K562 (cell line): ENCODE data around the gene SIDT1. TPM values are rescaled to one million over a fixed set of nuclear protein-coding genes. Genes with fewer than 3 reads are reported as not detected.

Experiments
- ATAC-seq: fragments of 200-7000 bp; cut with Tn5 transposase; 3 replicates; pipeline ENCODE4 v1.9.1; 2020; ENCODE audit warnings: moderate library complexity
- BruUV-seq: library from RNA; stranded (reverse); fragments of 400-500 nt; replicated peaks from 2 replicates; lab custom pipeline; 2021; lab: Mats Ljungman, UMichigan
- CTCF ChIA-PET: fragments of 300-600 bp; formaldehyde crosslinking; extraction: SDS; loops from one replicate; lab custom pipeline; 2021; ENCODE audit warnings: low intra/inter-chr PET ratio; lab: Yijun Ruan, JAX
- POLR2A ChIA-PET: fragments of 300-600, 350-650 bp; sonication (Branson Sonifier 250); formaldehyde crosslinking; extraction: SDS; loops from one replicate; lab custom pipeline; 2021; ENCODE audit warnings: antibody characterized with exemption, inconsistent platforms; lab: Yijun Ruan, JAX
- DNase-seq, 4 experiments: peaks; one replicate each; pipeline versions ENCODE4 v3.0.0 to v3.0.0-alpha.2; 2011 to 2018; ENCODE audit warnings: low spot score in 3 of 4, mixed read lengths in 3 of 4; ENCODE audit errors: extremely low read depth in 1 of 4
- FAIRE-seq: peaks from 2 replicates; lab custom pipeline; 2011; peaks lifted over from hg19 to GRCh38; lab: Jason Lieb, UNC
- H2AFZ ChIP-seq: 2 replicates; pipeline ENCODE4 v1.6.0; 2011; ENCODE audit warnings: low read depth, low read length, control low read depth, inconsistent platforms
- H3K27ac ChIP-seq: fragments of 200-600 bp; 3 replicates; pipeline ENCODE4 v1.8.0; 2011; ENCODE audit warnings: low read depth, mild to moderate bottlenecking, control low read depth, inconsistent platforms, low read length, moderate library complexity, mixed read lengths; ENCODE audit errors: extremely low read depth
- H3K27me3 ChIP-seq, 2 experiments: fragments of 300-600 bp in 1 of 2; 2 replicates in 1 of 2; 3 replicates in 1 of 2; pipeline versions ENCODE4 v1.6.0 to v1.8.0; 2011; ENCODE audit warnings: inconsistent platforms in 2 of 2, low read length in 2 of 2, mild to moderate bottlenecking in 1 of 2, mixed read lengths in 1 of 2, moderate library complexity in 1 of 2; ENCODE audit not compliant: control insufficient read depth in 2 of 2, insufficient read depth in 2 of 2
- H3K36me3 ChIP-seq: fragments of 300-600 bp; 3 replicates; pipeline ENCODE4 v1.8.0; 2011; ENCODE audit warnings: mild to moderate bottlenecking, low read length, inconsistent platforms; ENCODE audit not compliant: control insufficient read depth, insufficient read depth
- H3K4me1 ChIP-seq, 2 experiments: fragments of 200-600 bp in 1 of 2; replicated peaks in 1 of 2; 2 replicates in 1 of 2; 3 replicates in 1 of 2; pipeline versions ENCODE4 v1.5.1 to v1.8.0; 2011; ENCODE audit warnings: inconsistent platforms in 2 of 2, low read length in 2 of 2, mild to moderate bottlenecking in 1 of 2, mixed read lengths in 1 of 2, moderate library complexity in 1 of 2; ENCODE audit not compliant: control insufficient read depth in 2 of 2, insufficient read depth in 2 of 2
- H3K4me2 ChIP-seq: 2 replicates; pipeline ENCODE4 v1.6.1; 2011; ENCODE audit warnings: low read length, control low read depth, inconsistent platforms, mixed read lengths; ENCODE audit not compliant: insufficient read depth
- H3K4me3 ChIP-seq: fragments of 200-600 bp; sonication (generic), shearing (Covaris generic); 2 replicates; pipeline ENCODE4 v1.5.1; 2016; ENCODE audit warnings: control low read depth, inconsistent platforms
- H3K79me2 ChIP-seq: fragments of 200-600 bp; 3 replicates; pipeline ENCODE4 v1.8.0; 2011; ENCODE audit warnings: low read length, inconsistent platforms; ENCODE audit not compliant: control insufficient read depth, insufficient read depth
- H3K9ac ChIP-seq, 2 experiments: 2 replicates each; pipeline versions ENCODE4 v1.6.0 to v1.6.1; 2011; ENCODE audit warnings: low read depth in 2 of 2, low read length in 2 of 2, control low read depth in 1 of 2, inconsistent platforms in 1 of 2, mild to moderate bottlenecking in 1 of 2, mixed read lengths in 1 of 2; ENCODE audit not compliant: insufficient read depth in 1 of 2
- H3K9me1 ChIP-seq: one replicate; pipeline ENCODE4 v1.6.0; 2011; ENCODE audit warnings: inconsistent platforms, mild to moderate bottlenecking, low read length, moderate library complexity; ENCODE audit not compliant: control insufficient read depth, insufficient read depth
- H3K9me3 ChIP-seq: replicated peaks from 2 replicates; pipeline ENCODE4 v1.5.1; 2011; ENCODE audit warnings: low read depth, low read length, inconsistent platforms; ENCODE audit not compliant: control insufficient read depth, insufficient read depth
- H4K20me1 ChIP-seq: replicated peaks from 2 replicates; pipeline ENCODE4 v1.6.1; 2011; ENCODE audit warnings: low read length, inconsistent platforms, mixed read lengths; ENCODE audit not compliant: control insufficient read depth, insufficient read depth
- ARID3A ChIP-seq: IDR thresholded peaks from 2 replicates; pipeline ENCODE4 v1.6.1; 2012; ENCODE audit warnings: low read depth, low read length, improper control_type of control experiment, borderline replicate concordance
- EHMT2 ChIP-seq: fragments of 450-650 bp; IDR thresholded peaks from 2 replicates; pipeline ENCODE4 v1.6.1; 2018; ENCODE audit warnings: antibody characterized with exemption
- FOXP4 ChIP-seq: sonication (generic); formaldehyde crosslinking; IDR thresholded peaks from 2 replicates; pipeline ENCODE4 v1.8.0; 2022; ENCODE audit warnings: mild to moderate bottlenecking, missing genetic modification reagents, borderline replicate concordance
- HEY1 ChIP-seq: fragments of 250-450 bp; sonication (Bioruptor Pico); IDR thresholded peaks from 2 replicates; pipeline ENCODE4 v1.5.0; 2020; ENCODE audit warnings: mild to moderate bottlenecking, moderate library complexity, borderline replicate concordance
- JUNB ChIP-seq: fragments of 450-650 bp; formaldehyde crosslinking; conservative IDR thresholded peaks from 2 replicates; pipeline ENCODE4 v1.4.0; 2020; ENCODE audit warnings: mild to moderate bottlenecking
- KLF1 ChIP-seq: fragments of 450-650 bp; IDR thresholded peaks from 2 replicates; pipeline ENCODE4 v1.6.1; 2016; ENCODE audit warnings: missing genetic modification characterization, missing compliant biosample characterization
- NFE2L1 ChIP-seq: fragments of 450-650 bp; IDR thresholded peaks from 2 replicates; pipeline ENCODE4 v1.6.1; 2016; ENCODE audit warnings: missing genetic modification characterization, low read depth, mild to moderate bottlenecking, missing compliant biosample characterization, moderate library complexity, borderline replicate concordance
- NFRKB ChIP-seq: fragments of 450-650 bp; IDR thresholded peaks from 2 replicates; pipeline ENCODE4 v1.6.1; 2016; ENCODE audit warnings: low read depth
- RBM15 ChIP-seq: fragments of 200-400 bp; formaldehyde crosslinking; IDR thresholded peaks from 2 replicates; pipeline ENCODE4 v1.6.1; 2018; ENCODE audit warnings: mild to moderate bottlenecking, low read length, moderate library complexity; ENCODE audit not compliant: insufficient read depth
- STAT5B ChIP-seq: fragments of 250-450 bp; sonication (Bioruptor Pico); IDR thresholded peaks from 2 replicates; pipeline ENCODE4 v1.8.0; 2021; ENCODE audit warnings: mild to moderate bottlenecking, inconsistent platforms
- ZNF12 ChIP-seq: sonication (generic); formaldehyde crosslinking; IDR thresholded peaks from 2 replicates; pipeline ENCODE4 v1.4.0; 2020; ENCODE audit warnings: mild to moderate bottlenecking, missing genetic modification reagents
- ZNF408 ChIP-seq: fragments of 250-450 bp; sonication (Bioruptor Pico); IDR thresholded peaks from 2 replicates; pipeline ENCODE4 v1.4.0; 2020; ENCODE audit warnings: low read depth, mild to moderate bottlenecking, moderate library complexity
- ZNF57 ChIP-seq: fragments of 450-650 bp; formaldehyde crosslinking; IDR thresholded peaks from 2 replicates; pipeline ENCODE4 v1.4.0; 2020; ENCODE audit warnings: mild to moderate bottlenecking, moderate library complexity
- ZNF707 ChIP-seq: fragments of 250-450 bp; sonication (Bioruptor Pico); conservative IDR thresholded peaks from 2 replicates; pipeline ENCODE4 v1.8.0; 2022; ENCODE audit warnings: inconsistent platforms, mild to moderate bottlenecking, moderate library complexity
- ZSCAN29 ChIP-seq: fragments of 450-650 bp; IDR thresholded peaks from 2 replicates; pipeline ENCODE4 v1.6.1; 2017
- WGBS: fragments of 100-300 bp; shearing (Covaris generic); methylation state at CpG from one replicate; pipeline ENCODE4 v1.1.6; 2016; ENCODE audit warnings: low coverage, mixed read lengths; ENCODE audit not compliant: insufficient coverage; ENCODE audit errors: missing lambda C conversion rate; 5-methylcytosine and 5-hydroxymethylcytosine counted together
- in situ Hi-C: fragments of 300-500 bp; cut with MboI; formaldehyde crosslinking; loops from 4 replicates; pipeline ENCODE4 v1.15.0; 2018; ENCODE audit warnings: inconsistent platforms, mixed read lengths
- intact Hi-C: fragments of 100-400 bp; cut with micrococcal nuclease; formaldehyde crosslinking; loops from 2 replicates; pipeline ENCODE4 v1.14.2; 2022
- polyA plus RNA-seq, 8 experiments: library from polyadenylated mRNA; depleted of rRNA in 4 of 8; stranded (reverse) in 5 of 8; unstranded in 3 of 8; fragments of >200 nt; fragmentation: Nextera tagmentation in 2 of 8; fragmentation: Illumina TruSeq in 1 of 8; extraction: Ambion mirVana in 2 of 8; extraction: Trizol in 1 of 8; gene quantifications; 2 replicates each; pipeline versions ENCODE4 v1.2.1 to v1.2.3, GENCODE V29; 2011 to 2014; ENCODE audit warnings: inconsistent platforms in 1 of 8, missing spikeins in 1 of 8
- total RNA-seq, 7 experiments: library from RNA; depleted of rRNA in 6 of 7; stranded (reverse); fragments of >200 nt in 6 of 7; fragmentation: Illumina TruSeq in 2 of 7; extraction: Trizol in 2 of 7; gene quantifications; 2 replicates each; pipeline versions ENCODE4 v1.2.1 to v1.2.3, GENCODE V29; 2011 to 2021; ENCODE audit warnings: low replicate concordance in 1 of 7

SIDT1 gene
- total and polyA plus RNA-seq, 9 of the 15 experiments (the other 6 are each of a cell fraction or from before 2014, with no cell fraction given) = not detected

- Histone ChIP-seq H3K4me2 (no peak overlapping the region), H3K4me1 (no peaks in the 10 kb centered on the region), H3K27me3 (peaks cover 0 to 5% of the 10 kb centered on the region in 2 experiments; a peak in 1 of 5 replicates), H3K9me1 (no peaks in the 10 kb centered on the region), H3K79me2 (no peaks in the 10 kb centered on the region), H2AFZ (no peak overlapping the region), H4K20me1 (no peaks in the 10 kb centered on the region), H3K27ac (no peak overlapping the region), H3K9me3 (no peaks in the 10 kb centered on the region), H3K36me3 (no peaks in the 10 kb centered on the region)
- ChIA-PET CTCF (no interaction called here), POLR2A (no interaction called here)
- no peak for DNase-seq
- BruUV-seq = no TSS peak
- intact Hi-C loops (no loop called here), in situ Hi-C loops (no loop called here)
- FAIRE-seq = no peak
- no peak for ATAC-seq
- no peak for TF ChIP-seq RBM15
- no peak for TF ChIP-seq ZNF408 (CRISPR knock-in tag)
- TF ChIP-seq HEY1 = no peak
- no peak for TF ChIP-seq JUNB
- no peak for TF ChIP-seq ZNF57
- TF ChIP-seq ARID3A = no peak
- TF ChIP-seq FOXP4 (CRISPR knock-in tag) = no peak
- TF ChIP-seq ZNF12 = no peak
- no peak for TF ChIP-seq KLF1 (tag)
- TF ChIP-seq EHMT2 = no peak
- TF ChIP-seq NFE2L1 (tag) = no peak
- no peak for TF ChIP-seq STAT5B (CRISPR knock-in tag)
- TF ChIP-seq NFRKB = no peak
- TF ChIP-seq ZNF707 = no peak
- no peak for TF ChIP-seq ZSCAN29
- TF ChIP-seq, all 486 proteins: peak for 0
- Histone ChIP-seq H3K4me3 (no peak overlapping the region), H3K9ac (no peak overlapping the region)
- 0% methylated on average over 2 of the region's 3 CpGs for WGBS
Observed at GRCh38 chr3:113585720-113586119, 53.4 kb downstream of the SIDT1 start.
